SJCRH30 (cell line): ENCODE results near the gene C1orf174. TPM values are rescaled to one million over a fixed set of nuclear protein-coding genes. Genes with fewer than 3 reads are reported as not detected.
"Not testable (repeated sequence)": the region's sequence is repeated elsewhere in the genome, so short reads cannot be mapped to it uniquely, and the experiment has no call there.

Source experiments
- DNase-seq, 2 experiments: peaks; one replicate each; pipeline ENCODE4 v3.0.0-alpha.2; 2015 to 2020
- H3K27ac ChIP-seq: fragments of 250-450 bp; sonication (Bioruptor Pico); 2 replicates; pipeline ENCODE4 v1.5.1; 2020; ENCODE audit warnings: mild to moderate bottlenecking, moderate library complexity
- H3K27me3 ChIP-seq: fragments of 250-450 bp; sonication (Bioruptor Pico); 2 replicates; pipeline ENCODE4 v1.5.1; 2020; ENCODE audit warnings: mild to moderate bottlenecking, moderate library complexity
- H3K36me3 ChIP-seq: fragments of 250-450 bp; sonication (Bioruptor Pico); 2 replicates; pipeline ENCODE4 v1.5.1; 2020; ENCODE audit warnings: mild to moderate bottlenecking, moderate library complexity
- H3K4me1 ChIP-seq: fragments of 250-450 bp; sonication (Bioruptor Pico); 2 replicates; pipeline ENCODE4 v1.5.1; 2020; ENCODE audit warnings: mild to moderate bottlenecking, moderate library complexity
- H3K4me3 ChIP-seq: fragments of 250-450 bp; sonication (Bioruptor Pico); 2 replicates; pipeline ENCODE4 v1.5.1; 2020; ENCODE audit warnings: mild to moderate bottlenecking, moderate library complexity
- H3K9me3 ChIP-seq: fragments of 250-450 bp; sonication (Bioruptor Pico); replicated peaks from 2 replicates; pipeline ENCODE4 v1.5.1; 2020; ENCODE audit warnings: mild to moderate bottlenecking, moderate library complexity
- total RNA-seq: library from RNA; depleted of rRNA; stranded (reverse); fragments of >200 nt; shearing (Covaris generic); gene quantifications from 2 replicates; pipeline ENCODE4 v1.2.3, GENCODE V29; 2014

The C1orf174 gene
- total RNA-seq, 1 experiment from 2014 or later = 59.2 TPM

- Histone ChIP-seq H3K27me3 (peaks cover 4% of the 10 kb centered on the region; the same call in 1 of the 2 replicates), H3K36me3 (no peaks in the 10 kb centered on the region), H3K9me3 (no peaks in the 10 kb centered on the region), H3K4me3 (no peak overlapping the region), H3K27ac (no peak overlapping the region), H3K4me1 (peaks cover 30% of the 10 kb centered on the region)
- DNase-seq = no peak
These were observed 19.0 kb upstream of the C1orf174 start for GRCh38 chr1:3918966-3919611.

GRCh38 chr1:3918359-3918758, 18.3 kb upstream of the C1orf174 start:
- not testable (repeated sequence) for H3K9me3 ChIP-seq, H3K27me3 ChIP-seq, H3K4me3 ChIP-seq

GRCh38 chr1:3917761-3918160, 17.7 kb upstream of the C1orf174 start:
- no peaks in the 10 kb centered on the region for H3K9me3 ChIP-seq
- H3K27ac ChIP-seq = no peak overlapping the region
- DNase-seq = no peak
- peaks cover 4% of the 10 kb centered on the region; the same call in 1 of the 2 replicates for H3K27me3 ChIP-seq
- H3K4me1 ChIP-seq = peaks cover 17% of the 10 kb centered on the region
- no peak overlapping the region for H3K4me3 ChIP-seq
- H3K36me3 ChIP-seq = no peaks in the 10 kb centered on the region

More at GRCh38 chr1:3918359-3918758, 18.3 kb upstream of the C1orf174 start:
- not testable (repeated sequence) for H3K36me3 ChIP-seq, DNase-seq, H3K27ac ChIP-seq
- peaks cover 23% of the 10 kb centered on the region for H3K4me1 ChIP-seq

GRCh38 chr1:3915551-3916121, 15.6 kb upstream of the C1orf174 start:
- H3K36me3 ChIP-seq = no peaks in the 10 kb centered on the region
- H3K27ac ChIP-seq = no peak overlapping the region
- no peak overlapping the region for H3K4me3 ChIP-seq
- DNase-seq = no peak
- no peaks in the 10 kb centered on the region for H3K9me3 ChIP-seq
- H3K4me1 ChIP-seq = peaks cover 8% of the 10 kb centered on the region; the same call in 1 of the 2 replicates
- peaks cover 8% of the 10 kb centered on the region for H3K27me3 ChIP-seq

- no peak for DNase-seq
These were observed 14.8 kb upstream of the C1orf174 start for GRCh38 chr1:3914911-3915310.

GRCh38 chr1:3914331-3914851, 14.3 kb upstream of the C1orf174 start:
- Histone ChIP-seq H3K4me3 (no peak overlapping the region), H3K27ac (no peak overlapping the region), H3K27me3 (peaks cover 8% of the 10 kb centered on the region), H3K9me3 (no peaks in the 10 kb centered on the region), H3K4me1 (peaks cover 8% of the 10 kb centered on the region; the same call in 1 of the 2 replicates), H3K36me3 (no peaks in the 10 kb centered on the region)
- no peak for DNase-seq

More at GRCh38 chr1:3914911-3915310, 14.8 kb upstream of the C1orf174 start:
- Histone ChIP-seq H3K4me3 (no peak overlapping the region), H3K27me3 (peaks cover 8% of the 10 kb centered on the region), H3K9me3 (no peaks in the 10 kb centered on the region), H3K4me1 (peaks cover 8% of the 10 kb centered on the region; the same call in 1 of the 2 replicates), H3K36me3 (no peaks in the 10 kb centered on the region), H3K27ac (no peak overlapping the region)

- H3K9me3 ChIP-seq = no peaks in the 10 kb centered on the region
These were observed 13.0 kb upstream of the C1orf174 start for GRCh38 chr1:3912809-3913685.

GRCh38 chr1:3911981-3912808, 12.1 kb upstream of the C1orf174 start:
- Histone ChIP-seq H3K4me3 (no peak overlapping the region), H3K27me3 (peaks cover 4% of the 10 kb centered on the region), H3K27ac (no peak overlapping the region), H3K9me3 (no peaks in the 10 kb centered on the region), H3K4me1 (peaks cover 9% of the 10 kb centered on the region; the same call in 1 of the 2 replicates), H3K36me3 (no peaks in the 10 kb centered on the region)
- DNase-seq = no peak

More at GRCh38 chr1:3912809-3913685, 13.0 kb upstream of the C1orf174 start:
- no peak overlapping the region for H3K4me3 ChIP-seq
- H3K36me3 ChIP-seq = no peaks in the 10 kb centered on the region
- H3K27ac ChIP-seq = no peak overlapping the region
- peaks cover 8% of the 10 kb centered on the region; the same call in 1 of the 2 replicates for H3K4me1 ChIP-seq
- DNase-seq = no peak
- H3K27me3 ChIP-seq = peaks cover 8% of the 10 kb centered on the region

- DNase-seq = peak; percentile 87 to 90
- no peak overlapping the region for H3K4me3 ChIP-seq
These were observed 11.1 kb upstream of the C1orf174 start for GRCh38 chr1:3910857-3911845.

GRCh38 chr1:3910049-3910731, 10.1 kb upstream of the C1orf174 start:
- no peak overlapping the region for H3K27ac ChIP-seq
- peaks cover 15% of the 10 kb centered on the region; the same call in 1 of the 2 replicates for H3K4me1 ChIP-seq
- no peaks in the 10 kb centered on the region for H3K36me3 ChIP-seq
- no peaks in the 10 kb centered on the region for H3K9me3 ChIP-seq
- peaks cover 4% of the 10 kb centered on the region; the same call in 1 of the 2 replicates for H3K27me3 ChIP-seq
- DNase-seq = peak in 1 of 2 experiments; percentile 2
- H3K4me3 ChIP-seq = no peak overlapping the region

More at GRCh38 chr1:3910857-3911845, 11.1 kb upstream of the C1orf174 start:
- H3K36me3 ChIP-seq = no peaks in the 10 kb centered on the region
- peaks cover 15% of the 10 kb centered on the region; the same call in 1 of the 2 replicates for H3K4me1 ChIP-seq
- H3K27ac ChIP-seq = no peak overlapping the region
- no peaks in the 10 kb centered on the region for H3K9me3 ChIP-seq
- H3K27me3 ChIP-seq = peaks cover 4% of the 10 kb centered on the region

- H3K9me3 ChIP-seq = no peaks in the 10 kb centered on the region
- no peak overlapping the region for H3K27ac ChIP-seq
- H3K4me1 ChIP-seq = peaks cover 15% of the 10 kb centered on the region; the same call in 1 of the 2 replicates
- H3K27me3 ChIP-seq = peaks cover 4% of the 10 kb centered on the region; the same call in 1 of the 2 replicates
- H3K36me3 ChIP-seq = no peaks in the 10 kb centered on the region
- DNase-seq = peak in 1 of 2 experiments; percentile 0
- no peak overlapping the region for H3K4me3 ChIP-seq
These were observed 9.5 kb upstream of the C1orf174 start for GRCh38 chr1:3909615-3910014.

GRCh38 chr1:3908886-3909517, 8.9 kb upstream of the C1orf174 start:
- Histone ChIP-seq H3K36me3 (no peaks in the 10 kb centered on the region), H3K4me1 (peaks cover 21% of the 10 kb centered on the region), H3K27ac (no peak overlapping the region), H3K27me3 (peaks cover 4% of the 10 kb centered on the region; the same call in 1 of the 2 replicates), H3K9me3 (no peaks in the 10 kb centered on the region), H3K4me3 (no peak overlapping the region)
- no peak for DNase-seq
